Measurements from ENCODE around the gene ALG1.
"Not testable (repeated sequence)": the region's sequence is repeated elsewhere in the genome, so short reads cannot be mapped to it uniquely, and the experiment has no call there.

Gene ALG1

DNA sequence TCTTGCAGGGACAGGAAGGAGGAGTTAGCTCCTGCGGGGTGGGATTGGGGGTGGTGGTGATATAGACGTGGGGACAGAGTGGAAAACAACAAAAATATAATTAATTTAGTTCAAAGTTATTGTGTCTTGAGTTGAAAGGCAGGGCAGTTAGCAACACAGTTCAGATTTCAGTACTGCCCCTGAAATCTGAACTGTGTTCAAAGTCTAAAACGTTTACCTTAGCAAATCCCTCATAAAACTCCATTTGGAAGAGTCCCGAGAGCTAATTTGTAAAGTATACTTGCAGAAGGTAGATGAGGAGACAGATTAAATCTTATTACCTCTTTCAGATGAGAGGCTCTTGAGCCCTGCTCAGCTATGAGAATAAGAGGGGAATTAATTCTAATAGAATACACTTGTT is 27.5 kb downstream of the ALG1 start:
- not testable (repeated sequence) for DNase-seq (ENCODE audit: low read depth)

DNA sequence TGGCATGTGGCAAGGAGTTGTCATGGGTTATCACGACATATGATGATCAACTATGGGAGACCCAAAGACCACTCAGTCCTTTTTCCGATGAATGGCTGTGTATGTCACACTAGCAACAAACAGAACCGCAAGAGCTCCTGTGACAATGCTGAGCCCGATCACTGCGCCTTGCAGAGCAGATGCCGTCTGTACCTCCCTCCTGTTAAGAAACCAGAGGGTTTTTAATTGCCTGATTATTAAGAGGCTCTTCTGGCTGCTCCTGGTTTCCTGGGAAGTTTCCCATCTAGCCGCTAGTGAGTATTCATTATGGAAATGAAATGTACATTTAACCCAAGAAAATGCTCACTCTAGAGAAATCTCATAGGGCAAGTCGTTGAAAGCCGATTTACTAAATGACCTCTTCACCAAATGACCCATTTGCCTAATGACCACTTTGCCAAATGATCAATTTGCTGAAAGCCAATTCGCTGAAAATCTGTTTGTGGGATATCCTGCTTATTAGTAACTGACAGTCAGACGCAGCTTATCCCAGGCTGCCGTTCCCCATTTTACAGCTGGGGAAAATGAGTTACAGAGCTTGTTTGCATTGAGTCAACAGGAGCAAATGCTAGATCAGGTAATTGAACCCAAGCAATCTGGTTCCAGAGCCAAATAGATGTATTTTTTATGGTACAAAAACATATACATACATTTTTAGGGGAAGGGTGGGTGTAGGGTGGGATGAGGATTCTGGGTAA is 31.8 kb downstream of the ALG1 start:
- not testable (repeated sequence) for DNase-seq (ENCODE audit: low read depth)

DNA sequence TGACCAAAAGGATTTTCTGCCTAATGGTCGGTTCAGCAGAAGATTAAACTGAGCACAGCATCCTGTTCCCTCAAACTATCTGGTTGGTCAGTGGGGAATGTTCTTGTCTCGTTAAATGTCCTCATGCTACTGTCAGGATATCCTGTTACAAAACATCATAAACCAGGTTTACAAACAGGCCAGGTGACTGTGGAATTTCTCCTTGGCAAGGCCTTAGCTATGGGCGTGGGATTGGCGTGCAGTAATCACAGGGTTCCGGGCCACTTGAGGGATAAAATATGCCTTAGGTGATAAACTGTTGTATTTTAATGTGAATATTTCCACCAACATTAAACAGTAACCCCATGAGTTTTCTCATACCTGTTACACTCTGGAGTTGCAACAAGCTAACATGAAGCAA is 33.4 kb downstream of the ALG1 start:
- DNase-seq (ENCODE audit: low read depth), result not testable (repeated sequence)

DNA sequence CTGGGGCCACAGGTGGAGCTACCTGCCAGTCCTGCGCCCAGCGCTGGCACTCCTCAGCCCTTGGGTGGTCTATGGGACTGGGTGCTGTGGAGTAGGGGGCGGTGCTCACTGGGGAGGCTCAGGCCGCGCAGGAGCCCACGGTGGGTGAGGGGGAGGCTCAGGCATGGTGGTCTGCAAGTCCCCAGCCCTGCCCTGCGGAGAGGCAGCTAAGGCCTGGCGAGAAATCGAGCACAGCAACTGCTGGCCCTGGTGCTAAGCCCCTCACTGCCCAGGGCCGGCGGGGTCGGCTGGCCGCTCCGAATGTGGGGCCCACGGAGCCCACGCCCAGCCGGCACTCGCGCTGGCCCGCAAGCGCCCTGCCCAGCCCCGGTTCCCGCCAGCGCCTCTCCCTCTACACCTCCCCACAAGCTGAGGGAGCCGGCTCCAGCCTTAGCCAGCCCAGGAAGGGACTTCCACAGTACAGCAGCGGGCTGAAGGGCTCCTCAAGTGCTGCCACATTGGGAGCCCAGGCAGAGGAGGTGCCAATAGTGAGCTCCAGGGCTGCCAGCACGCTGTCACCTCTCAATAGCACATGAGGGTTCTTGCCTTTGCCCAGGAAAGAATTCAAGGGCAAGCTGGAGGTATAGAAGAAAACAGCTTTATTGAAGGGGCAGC is 37.0 kb downstream of the ALG1 start:
- no peak for DNase-seq (ENCODE audit: low read depth)

DNA sequence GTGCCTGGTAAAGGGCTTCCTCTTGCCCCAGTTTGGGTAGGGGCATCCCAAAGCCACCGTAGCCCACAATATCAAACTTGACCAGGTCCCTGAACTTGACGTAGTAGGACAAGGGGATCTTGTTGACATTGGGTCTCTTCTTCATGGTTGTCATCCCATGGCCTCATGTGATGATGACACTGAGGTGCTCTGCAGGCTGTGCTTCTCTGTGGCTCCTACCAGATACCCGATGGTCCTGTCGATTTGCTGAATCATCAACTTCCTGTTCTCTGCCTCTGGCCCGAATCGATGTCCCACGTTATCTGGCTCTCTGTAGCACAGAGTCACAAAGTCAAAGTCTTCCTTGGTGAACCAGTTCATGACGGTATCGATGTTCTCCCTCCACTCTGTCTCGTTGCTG is 39.3 kb downstream of the ALG1 start:
- not testable (repeated sequence) for DNase-seq (ENCODE audit: low read depth)

DNA sequence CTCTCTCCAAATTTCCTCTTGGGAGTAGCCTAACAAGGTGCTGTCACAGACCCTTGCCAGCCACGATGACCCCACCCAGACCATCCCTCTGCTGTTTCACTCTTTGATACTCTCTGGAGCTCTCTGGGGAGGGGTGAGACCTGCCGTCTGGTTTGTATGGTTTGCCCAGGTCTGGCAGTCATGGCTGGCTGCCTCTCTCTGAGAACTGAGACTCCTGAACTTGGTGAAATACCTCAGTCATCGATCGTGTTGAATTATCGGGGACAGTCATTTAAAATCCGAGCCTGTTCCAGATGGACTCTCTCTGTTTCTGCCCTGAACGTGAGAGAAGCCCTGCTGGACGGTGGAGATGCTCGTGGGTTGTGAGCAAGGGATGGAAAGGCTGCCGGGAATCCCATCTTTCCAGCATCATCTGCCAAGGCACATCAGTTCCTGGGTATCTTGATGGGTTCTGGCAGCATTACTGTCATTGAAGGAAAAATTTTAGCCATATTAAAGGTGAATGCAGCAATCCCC is 45.2 kb downstream of the ALG1 start:
- DNase-seq (ENCODE audit: low read depth), result not testable (repeated sequence)

- peak; percentile 28 for DNase-seq (ENCODE audit: low read depth)
These were observed 45.9 kb downstream of the ALG1 start for GRCh38 chr16:5117300-5118087.

DNA sequence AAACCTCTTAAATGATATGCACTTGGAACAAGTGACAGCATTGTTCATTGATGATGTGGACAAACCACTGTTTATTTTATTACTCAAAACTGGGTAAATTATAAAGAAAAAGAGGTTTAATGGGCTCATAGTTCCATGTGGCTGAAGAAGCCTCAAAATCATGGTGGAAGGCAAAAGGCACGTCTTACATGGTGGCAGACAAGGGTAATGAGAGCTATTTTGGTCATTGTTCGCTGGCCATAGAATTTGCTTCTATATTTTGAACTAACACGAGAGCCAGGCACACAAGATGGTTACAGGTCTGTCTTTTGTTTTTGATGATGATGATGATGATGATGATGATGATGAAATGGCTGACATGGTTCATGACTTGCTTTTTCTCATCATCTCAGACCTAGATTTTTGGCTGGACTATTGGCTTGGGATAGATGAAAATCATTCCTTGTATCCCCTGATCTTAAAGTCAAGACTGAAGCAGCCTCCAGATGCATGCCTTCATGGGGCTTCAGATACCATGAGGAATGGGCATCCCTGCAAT is 59.9 kb downstream of the ALG1 start:
- not testable (repeated sequence) for DNase-seq (ENCODE audit: low read depth)

DNA sequence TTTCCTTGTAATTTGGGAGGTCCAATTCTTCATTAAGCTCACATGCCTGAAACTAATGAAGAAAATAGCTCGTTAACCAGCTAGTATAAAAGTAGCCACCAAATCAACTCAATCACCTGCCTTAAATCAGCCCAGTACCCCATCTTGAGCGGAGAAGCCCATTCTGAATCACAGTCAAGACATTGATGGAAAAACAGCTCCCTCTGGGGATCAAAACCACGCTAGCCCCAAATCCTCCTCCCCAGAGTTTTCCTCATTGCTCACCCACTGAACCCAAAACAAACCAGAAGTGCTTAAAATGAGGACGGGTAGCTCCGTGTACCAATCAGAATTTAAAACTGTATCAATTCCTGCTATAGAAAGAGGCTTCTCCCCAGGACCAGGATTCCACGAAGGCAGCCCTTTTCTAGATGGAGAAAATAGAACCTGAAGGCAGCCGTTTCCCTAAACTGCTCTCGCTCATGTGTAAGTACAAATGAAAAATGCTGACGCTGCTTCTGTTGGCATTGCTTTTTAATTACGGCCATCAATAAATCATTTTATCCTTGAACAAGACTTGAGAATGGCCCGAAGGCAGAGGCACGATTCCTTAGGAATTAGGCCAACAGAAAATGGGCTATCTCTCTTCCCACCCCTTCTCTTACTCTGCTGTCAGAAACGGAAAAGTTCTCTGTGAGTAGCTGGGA is 61.4 kb downstream of the ALG1 start:
- DNase-seq (ENCODE audit: low read depth), result not testable (repeated sequence)

GRCh38 chr16:5134739-5135452 is 63.3 kb downstream of the ALG1 start:
- DNase-seq (ENCODE audit: low read depth), result not testable (repeated sequence)

Measured in activated T-cell treated with anti-CD3 and anti-CD28 coated beads for 48 hours (primary cell).